Stimulated activated naive CD4-positive, alpha-beta T cell treated with Interleukin-2 at 50 U/mL for 16 hours (primary cell): ENCODE data around the gene OR11H12.
"Not testable (repeated sequence)": the region's sequence is repeated elsewhere in the genome, so short reads cannot be mapped to it uniquely, and the experiment has no call there.

Experiments
- DNase-seq: peaks from one replicate; lab custom pipeline; 2025; lab: John Stamatoyannopoulos, UW

OR11H12 gene

GRCh38 chr14:18600817-18601216, at the start of gene OR11H12:
Gene OR11H12, plus strand, starts transcription at chr14:18601117. Its CDS starts 0 bp downstream, at chr14:18601117.
- DNase-seq: not testable (repeated sequence)

- not testable (repeated sequence) for DNase-seq
Observed at GRCh38 chr14:18582908-18583307, 18.0 kb upstream of the OR11H12 start.

DNA sequence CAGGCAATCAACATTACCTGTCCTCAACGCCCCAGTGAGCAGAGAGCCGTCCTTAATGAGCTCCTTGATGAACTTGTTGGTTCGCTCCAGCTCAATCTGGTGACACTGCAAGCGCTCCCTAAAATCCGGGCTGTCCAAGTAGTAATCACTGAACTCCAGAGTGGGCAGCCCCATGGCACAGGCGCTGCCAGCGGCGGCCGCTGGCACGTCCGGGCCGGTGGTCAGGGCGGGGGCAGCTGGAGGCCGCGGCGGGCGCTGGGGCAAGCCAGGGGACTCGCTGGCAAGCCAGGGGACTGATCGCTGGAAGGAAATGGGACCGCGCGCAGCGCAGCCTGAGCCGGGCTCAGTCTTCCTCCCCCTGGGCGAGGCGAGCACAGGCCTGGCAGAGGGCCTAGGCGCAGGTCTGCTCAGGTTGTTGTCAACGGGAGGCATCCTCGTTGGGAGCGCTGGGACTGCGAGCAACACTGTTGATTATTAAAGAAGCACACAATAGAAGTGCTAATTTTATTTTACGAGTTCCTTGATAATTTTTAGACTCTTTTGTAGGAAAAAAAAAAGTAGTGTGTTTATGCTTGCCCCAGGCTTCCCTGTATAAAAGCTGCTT, 25.8 kb downstream of the OR11H12 start:
- not testable (repeated sequence) for DNase-seq

GRCh38 chr14:18636066-18636465, 35.1 kb downstream of the OR11H12 start:
- not testable (repeated sequence) for DNase-seq

DNA sequence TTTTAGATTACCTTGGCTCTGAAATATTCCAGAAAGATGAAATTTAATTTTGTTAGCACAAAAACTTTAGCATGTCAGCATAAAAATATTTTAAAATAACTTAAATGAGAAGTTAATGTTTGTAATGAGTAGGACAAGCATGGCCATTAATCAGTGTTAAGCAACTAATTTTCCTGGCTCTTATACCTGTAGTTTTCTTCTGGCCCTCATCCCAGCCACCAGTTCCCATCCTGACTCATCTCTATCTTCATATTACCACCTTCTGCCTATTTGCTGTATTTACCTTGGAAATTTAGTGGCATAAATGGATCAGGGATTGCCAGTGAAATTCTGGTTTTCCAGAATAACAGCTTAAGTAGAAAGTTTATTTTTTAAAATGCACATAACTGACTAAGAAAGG, 37.1 kb downstream of the OR11H12 start:
- not testable (repeated sequence) for DNase-seq

GRCh38 chr14:18638785-18639184, 37.9 kb downstream of the OR11H12 start:
- DNase-seq: not testable (repeated sequence)

GRCh38 chr14:18646075-18646730, 45.3 kb downstream of the OR11H12 start:
- not testable (repeated sequence) for DNase-seq
